GM23338 (cell line): Measurements from ENCODE around the gene METTL13. TPM values are rescaled to one million over a fixed set of nuclear protein-coding genes. Genes with fewer than 3 reads are reported as not detected.

ENCODE experiments used
- ATAC-seq: fragments of 200-7000 bp; cut with Tn5 transposase; 3 replicates; pipeline ENCODE4 v1.9.1; 2020
- DNase-seq: peaks from one replicate; pipeline ENCODE4 v3.0.0-alpha.2; 2015; ENCODE audit warnings: low spot score
- H2AFZ ChIP-seq: fragments of 200-600 bp; sonication (generic); 2 replicates; pipeline ENCODE4 v1.8.0; 2016; ENCODE audit warnings: antibody characterized with exemption, mild to moderate bottlenecking, moderate library complexity
- H3F3A ChIP-seq: fragments of 200-600 bp; sonication (generic); replicated peaks from 2 replicates; pipeline ENCODE4 v1.8.0; 2017; ENCODE audit warnings: antibody characterized with exemption, mixed run types, low read depth
- H3K27ac ChIP-seq: fragments of 200-600 bp; sonication (generic); 2 replicates; pipeline ENCODE4 v1.6.1; 2016; ENCODE audit warnings: low read depth
- H3K27me3 ChIP-seq: fragments of 200-600 bp; sonication (generic); 2 replicates; pipeline ENCODE4 v1.8.0; 2016; ENCODE audit warnings: mild to moderate bottlenecking, mixed run types, moderate library complexity; ENCODE audit not compliant: insufficient read depth
- H3K36me3 ChIP-seq: fragments of 200-600 bp; sonication (generic); 2 replicates; pipeline ENCODE4 v1.8.0; 2016; ENCODE audit warnings: mild to moderate bottlenecking; ENCODE audit not compliant: insufficient read depth
- H3K4me1 ChIP-seq: fragments of 200-600 bp; sonication (generic); 2 replicates; pipeline ENCODE4 v1.8.0; 2016; ENCODE audit warnings: mild to moderate bottlenecking, moderate library complexity; ENCODE audit not compliant: insufficient read depth
- H3K4me2 ChIP-seq: fragments of 200-600 bp; sonication (generic); 2 replicates; pipeline ENCODE4 v1.7.1; 2017; ENCODE audit warnings: mixed run types
- H3K4me3 ChIP-seq: fragments of 200-600 bp; sonication (generic); 2 replicates; pipeline ENCODE4 v1.6.1; 2016; ENCODE audit warnings: mixed run types
- H3K79me2 ChIP-seq: fragments of 200-600 bp; sonication (generic); replicated peaks from 2 replicates; pipeline ENCODE4 v1.8.0; 2017; ENCODE audit warnings: mild to moderate bottlenecking; ENCODE audit not compliant: insufficient read depth
- H3K9me2 ChIP-seq: fragments of 200-600 bp; sonication (generic); 2 replicates; pipeline ENCODE4 v1.8.0; 2017; ENCODE audit not compliant: insufficient read depth
- H4K20me1 ChIP-seq: fragments of 200-600 bp; sonication (generic); replicated peaks from 2 replicates; pipeline ENCODE4 v1.8.0; 2017; ENCODE audit warnings: mild to moderate bottlenecking; ENCODE audit not compliant: insufficient read depth
- H3K27ac Mint-ChIP-seq: 2 replicates; pipeline ENCODE4 v1.8.0; 2020; ENCODE audit warnings: inconsistent platforms, mild to moderate bottlenecking, moderate library complexity, mixed read lengths
- H3K27me3 Mint-ChIP-seq: 3 replicates; pipeline ENCODE4 v1.8.0; 2022; ENCODE audit warnings: low read depth, mild to moderate bottlenecking, moderate library complexity, mixed read lengths, inconsistent platforms; ENCODE audit not compliant: insufficient read depth, poor library complexity
- H3K36me3 Mint-ChIP-seq: 3 replicates; pipeline ENCODE4 v1.8.0; 2021; ENCODE audit warnings: low read depth, mild to moderate bottlenecking, inconsistent platforms, moderate library complexity, mixed read lengths
- H3K4me1 Mint-ChIP-seq: 3 replicates; pipeline ENCODE4 v1.8.0; 2020; ENCODE audit warnings: mild to moderate bottlenecking, inconsistent platforms, mixed read lengths
- H3K4me3 Mint-ChIP-seq: 3 replicates; pipeline ENCODE4 v1.8.0; 2021; ENCODE audit warnings: moderate library complexity, mild to moderate bottlenecking, inconsistent platforms, mixed read lengths
- H3K9me3 Mint-ChIP-seq: 3 replicates; pipeline ENCODE4 v1.8.0; 2020; ENCODE audit warnings: moderate library complexity, mild to moderate bottlenecking, inconsistent platforms, mixed read lengths
- CREB1 ChIP-seq: fragments of 250-450 bp; sonication (Bioruptor Pico); IDR thresholded peaks from 2 replicates; pipeline ENCODE4 v1.5.0; 2020; ENCODE audit warnings: low read depth, mild to moderate bottlenecking, moderate library complexity
- EZH2 ChIP-seq: fragments of 200-600 bp; sonication (generic); IDR thresholded peaks from one replicate; pipeline ENCODE4 v1.8.0; 2017; ENCODE audit warnings: antibody characterized with exemption, mild to moderate bottlenecking, low read depth; ENCODE audit not compliant: unreplicated experiment
- EZH2phosphoT487 ChIP-seq: fragments of 200-600 bp; sonication (generic); IDR thresholded peaks from one replicate; pipeline ENCODE4 v1.8.1; 2018; ENCODE audit warnings: antibody characterized with exemption; ENCODE audit not compliant: unreplicated experiment
- JUNB ChIP-seq: IDR thresholded peaks from one replicate; pipeline ENCODE4 v1.6.1; 2016; ENCODE audit warnings: antibody characterized with exemption; ENCODE audit not compliant: unreplicated experiment
- NANOG ChIP-seq: IDR thresholded peaks from 2 replicates; pipeline ENCODE4 v1.6.1; 2016; ENCODE audit warnings: antibody characterized with exemption, borderline replicate concordance
- POLR2AphosphoS5 ChIP-seq: IDR thresholded peaks from 2 replicates; pipeline ENCODE4 v1.6.1; 2016; ENCODE audit warnings: antibody characterized with exemption, low read depth
- STAT1 ChIP-seq: IDR thresholded peaks from one replicate; pipeline ENCODE4 v1.6.1; 2016; ENCODE audit warnings: antibody characterized with exemption; ENCODE audit not compliant: unreplicated experiment
- ZNF114 ChIP-seq: fragments of 250-450 bp; sonication (Bioruptor Pico); IDR thresholded peaks from 2 replicates; pipeline ENCODE4 v1.5.0; 2020; ENCODE audit warnings: mild to moderate bottlenecking, moderate library complexity
- ZNF331 ChIP-seq: fragments of 250-450 bp; sonication (Bioruptor Pico); IDR thresholded peaks from 2 replicates; pipeline ENCODE4 v1.5.0; 2020; ENCODE audit warnings: low read depth, mild to moderate bottlenecking, moderate library complexity
- polyA plus RNA-seq: library from polyadenylated mRNA; unstranded; fragments of >200 nt; fragmentation: Nextera tagmentation; extraction: Ambion mirVana; gene quantifications from 2 replicates; pipeline ENCODE4 v1.2.1, GENCODE V29; 2016
- total RNA-seq: library from RNA; depleted of rRNA; stranded (reverse); fragments of >200 nt; shearing (Covaris generic); gene quantifications from 2 replicates; pipeline ENCODE4 v1.2.3, GENCODE V29; 2014
- TF ChIP-seq, protein P1 (sequence below), 2 experiments: fragments of 200-600 bp in 1 of 2; sonication (generic) in 1 of 2; conservative IDR thresholded peaks; 2 replicates each; pipeline versions ENCODE4 v1.5.1 to v1.6.1; 2016 to 2017; ENCODE audit warnings: antibody characterized with exemption in 2 of 2, low read depth in 2 of 2, mild to moderate bottlenecking in 2 of 2, moderate library complexity in 1 of 2
- TF ChIP-seq, protein P2 (sequence below): fragments of 250-450 bp; sonication (Bioruptor Pico); IDR thresholded peaks from 2 replicates; pipeline ENCODE4 v1.5.0; 2020; ENCODE audit warnings: mild to moderate bottlenecking, moderate library complexity
- TF ChIP-seq, protein P3 (sequence below): IDR thresholded peaks from one replicate; pipeline ENCODE4 v1.6.1; 2018; ENCODE audit warnings: antibody characterized with exemption; ENCODE audit not compliant: unreplicated experiment
- TF ChIP-seq, protein P4 (sequence below): IDR thresholded peaks from 2 replicates; pipeline ENCODE4 v1.6.1; 2016; ENCODE audit warnings: antibody characterized with exemption

The METTL13 gene
- total and polyA plus RNA-seq, 2 experiments from 2014 or later = 21.0 to 45.4 TPM

- peaks cover 43% of the 10 kb centered on the region for H3K4me1 ChIP-seq
- Mint-ChIP-seq H3K9me3 (no peaks in the 10 kb centered on the region), H3K4me1 (peaks cover 34% of the 10 kb centered on the region), H3K36me3 (peaks cover under 1% of the 10 kb centered on the region; the same call in 2 of the 3 replicates), H3K27me3 (peaks cover 6% of the 10 kb centered on the region), H3K27ac (peak within 1 kb of the TSS; percentile 99), H3K4me3 (peak within 1 kb of the TSS; percentile 93)
- H2AFZ ChIP-seq = peak within 1 kb of the TSS; percentile 99
- TF ChIP-seq NANOG = no peak
- TF ChIP-seq STAT1 = no peak
- peak; percentile 73 for TF ChIP-seq CREB1 (CRISPR knock-in tag)
- TF ChIP-seq, protein P1, sequence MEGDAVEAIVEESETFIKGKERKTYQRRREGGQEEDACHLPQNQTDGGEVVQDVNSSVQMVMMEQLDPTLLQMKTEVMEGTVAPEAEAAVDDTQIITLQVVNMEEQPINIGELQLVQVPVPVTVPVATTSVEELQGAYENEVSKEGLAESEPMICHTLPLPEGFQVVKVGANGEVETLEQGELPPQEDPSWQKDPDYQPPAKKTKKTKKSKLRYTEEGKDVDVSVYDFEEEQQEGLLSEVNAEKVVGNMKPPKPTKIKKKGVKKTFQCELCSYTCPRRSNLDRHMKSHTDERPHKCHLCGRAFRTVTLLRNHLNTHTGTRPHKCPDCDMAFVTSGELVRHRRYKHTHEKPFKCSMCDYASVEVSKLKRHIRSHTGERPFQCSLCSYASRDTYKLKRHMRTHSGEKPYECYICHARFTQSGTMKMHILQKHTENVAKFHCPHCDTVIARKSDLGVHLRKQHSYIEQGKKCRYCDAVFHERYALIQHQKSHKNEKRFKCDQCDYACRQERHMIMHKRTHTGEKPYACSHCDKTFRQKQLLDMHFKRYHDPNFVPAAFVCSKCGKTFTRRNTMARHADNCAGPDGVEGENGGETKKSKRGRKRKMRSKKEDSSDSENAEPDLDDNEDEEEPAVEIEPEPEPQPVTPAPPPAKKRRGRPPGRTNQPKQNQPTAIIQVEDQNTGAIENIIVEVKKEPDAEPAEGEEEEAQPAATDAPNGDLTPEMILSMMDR (conservative IDR thresholded peaks at IDR 0.05; ENCODE audit: low read depth in 2 of 2) = no peak
- TF ChIP-seq EZH2 = no peak
- TF ChIP-seq, protein P2, sequence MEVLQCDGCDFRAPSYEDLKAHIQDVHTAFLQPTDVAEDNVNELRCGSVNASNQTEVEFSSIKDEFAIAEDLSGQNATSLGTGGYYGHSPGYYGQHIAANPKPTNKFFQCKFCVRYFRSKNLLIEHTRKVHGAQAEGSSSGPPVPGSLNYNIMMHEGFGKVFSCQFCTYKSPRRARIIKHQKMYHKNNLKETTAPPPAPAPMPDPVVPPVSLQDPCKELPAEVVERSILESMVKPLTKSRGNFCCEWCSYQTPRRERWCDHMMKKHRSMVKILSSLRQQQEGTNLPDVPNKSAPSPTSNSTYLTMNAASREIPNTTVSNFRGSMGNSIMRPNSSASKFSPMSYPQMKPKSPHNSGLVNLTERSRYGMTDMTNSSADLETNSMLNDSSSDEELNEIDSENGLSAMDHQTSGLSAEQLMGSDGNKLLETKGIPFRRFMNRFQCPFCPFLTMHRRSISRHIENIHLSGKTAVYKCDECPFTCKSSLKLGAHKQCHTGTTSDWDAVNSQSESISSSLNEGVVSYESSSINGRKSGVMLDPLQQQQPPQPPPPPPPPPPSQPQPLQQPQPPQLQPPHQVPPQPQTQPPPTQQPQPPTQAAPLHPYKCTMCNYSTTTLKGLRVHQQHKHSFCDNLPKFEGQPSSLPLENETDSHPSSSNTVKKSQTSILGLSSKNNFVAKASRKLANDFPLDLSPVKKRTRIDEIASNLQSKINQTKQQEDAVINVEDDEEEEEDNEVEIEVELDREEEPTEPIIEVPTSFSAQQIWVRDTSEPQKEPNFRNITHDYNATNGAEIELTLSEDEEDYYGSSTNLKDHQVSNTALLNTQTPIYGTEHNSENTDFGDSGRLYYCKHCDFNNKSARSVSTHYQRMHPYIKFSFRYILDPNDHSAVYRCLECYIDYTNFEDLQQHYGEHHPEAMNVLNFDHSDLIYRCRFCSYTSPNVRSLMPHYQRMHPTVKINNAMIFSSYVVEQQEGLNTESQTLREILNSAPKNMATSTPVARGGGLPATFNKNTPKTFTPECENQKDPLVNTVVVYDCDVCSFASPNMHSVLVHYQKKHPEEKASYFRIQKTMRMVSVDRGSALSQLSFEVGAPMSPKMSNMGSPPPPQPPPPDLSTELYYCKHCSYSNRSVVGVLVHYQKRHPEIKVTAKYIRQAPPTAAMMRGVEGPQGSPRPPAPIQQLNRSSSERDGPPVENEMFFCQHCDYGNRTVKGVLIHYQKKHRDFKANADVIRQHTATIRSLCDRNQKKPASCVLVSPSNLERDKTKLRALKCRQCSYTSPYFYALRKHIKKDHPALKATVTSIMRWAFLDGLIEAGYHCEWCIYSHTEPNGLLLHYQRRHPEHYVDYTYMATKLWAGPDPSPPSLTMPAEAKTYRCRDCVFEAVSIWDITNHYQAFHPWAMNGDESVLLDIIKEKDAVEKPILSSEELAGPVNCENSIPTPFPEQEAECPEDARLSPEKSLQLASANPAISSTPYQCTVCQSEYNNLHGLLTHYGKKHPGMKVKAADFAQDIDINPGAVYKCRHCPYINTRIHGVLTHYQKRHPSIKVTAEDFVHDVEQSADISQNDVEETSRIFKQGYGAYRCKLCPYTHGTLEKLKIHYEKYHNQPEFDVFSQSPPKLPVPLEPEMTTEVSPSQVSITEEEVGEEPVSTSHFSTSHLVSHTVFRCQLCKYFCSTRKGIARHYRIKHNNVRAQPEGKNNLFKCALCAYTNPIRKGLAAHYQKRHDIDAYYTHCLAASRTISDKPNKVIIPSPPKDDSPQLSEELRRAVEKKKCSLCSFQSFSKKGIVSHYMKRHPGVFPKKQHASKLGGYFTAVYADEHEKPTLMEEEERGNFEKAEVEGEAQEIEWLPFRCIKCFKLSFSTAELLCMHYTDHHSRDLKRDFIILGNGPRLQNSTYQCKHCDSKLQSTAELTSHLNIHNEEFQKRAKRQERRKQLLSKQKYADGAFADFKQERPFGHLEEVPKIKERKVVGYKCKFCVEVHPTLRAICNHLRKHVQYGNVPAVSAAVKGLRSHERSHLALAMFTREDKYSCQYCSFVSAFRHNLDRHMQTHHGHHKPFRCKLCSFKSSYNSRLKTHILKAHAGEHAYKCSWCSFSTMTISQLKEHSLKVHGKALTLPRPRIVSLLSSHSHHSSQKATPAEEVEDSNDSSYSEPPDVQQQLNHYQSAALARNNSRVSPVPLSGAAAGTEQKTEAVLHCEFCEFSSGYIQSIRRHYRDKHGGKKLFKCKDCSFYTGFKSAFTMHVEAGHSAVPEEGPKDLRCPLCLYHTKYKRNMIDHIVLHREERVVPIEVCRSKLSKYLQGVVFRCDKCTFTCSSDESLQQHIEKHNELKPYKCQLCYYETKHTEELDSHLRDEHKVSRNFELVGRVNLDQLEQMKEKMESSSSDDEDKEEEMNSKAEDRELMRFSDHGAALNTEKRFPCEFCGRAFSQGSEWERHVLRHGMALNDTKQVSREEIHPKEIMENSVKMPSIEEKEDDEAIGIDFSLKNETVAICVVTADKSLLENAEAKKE (CRISPR knock-in tag) = no peak
- TF ChIP-seq, protein P3, sequence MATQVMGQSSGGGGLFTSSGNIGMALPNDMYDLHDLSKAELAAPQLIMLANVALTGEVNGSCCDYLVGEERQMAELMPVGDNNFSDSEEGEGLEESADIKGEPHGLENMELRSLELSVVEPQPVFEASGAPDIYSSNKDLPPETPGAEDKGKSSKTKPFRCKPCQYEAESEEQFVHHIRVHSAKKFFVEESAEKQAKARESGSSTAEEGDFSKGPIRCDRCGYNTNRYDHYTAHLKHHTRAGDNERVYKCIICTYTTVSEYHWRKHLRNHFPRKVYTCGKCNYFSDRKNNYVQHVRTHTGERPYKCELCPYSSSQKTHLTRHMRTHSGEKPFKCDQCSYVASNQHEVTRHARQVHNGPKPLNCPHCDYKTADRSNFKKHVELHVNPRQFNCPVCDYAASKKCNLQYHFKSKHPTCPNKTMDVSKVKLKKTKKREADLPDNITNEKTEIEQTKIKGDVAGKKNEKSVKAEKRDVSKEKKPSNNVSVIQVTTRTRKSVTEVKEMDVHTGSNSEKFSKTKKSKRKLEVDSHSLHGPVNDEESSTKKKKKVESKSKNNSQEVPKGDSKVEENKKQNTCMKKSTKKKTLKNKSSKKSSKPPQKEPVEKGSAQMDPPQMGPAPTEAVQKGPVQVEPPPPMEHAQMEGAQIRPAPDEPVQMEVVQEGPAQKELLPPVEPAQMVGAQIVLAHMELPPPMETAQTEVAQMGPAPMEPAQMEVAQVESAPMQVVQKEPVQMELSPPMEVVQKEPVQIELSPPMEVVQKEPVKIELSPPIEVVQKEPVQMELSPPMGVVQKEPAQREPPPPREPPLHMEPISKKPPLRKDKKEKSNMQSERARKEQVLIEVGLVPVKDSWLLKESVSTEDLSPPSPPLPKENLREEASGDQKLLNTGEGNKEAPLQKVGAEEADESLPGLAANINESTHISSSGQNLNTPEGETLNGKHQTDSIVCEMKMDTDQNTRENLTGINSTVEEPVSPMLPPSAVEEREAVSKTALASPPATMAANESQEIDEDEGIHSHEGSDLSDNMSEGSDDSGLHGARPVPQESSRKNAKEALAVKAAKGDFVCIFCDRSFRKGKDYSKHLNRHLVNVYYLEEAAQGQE = no peak
- TF ChIP-seq EZH2phosphoT487 = no peak
- no peak for TF ChIP-seq JUNB
- TF ChIP-seq, protein P4, sequence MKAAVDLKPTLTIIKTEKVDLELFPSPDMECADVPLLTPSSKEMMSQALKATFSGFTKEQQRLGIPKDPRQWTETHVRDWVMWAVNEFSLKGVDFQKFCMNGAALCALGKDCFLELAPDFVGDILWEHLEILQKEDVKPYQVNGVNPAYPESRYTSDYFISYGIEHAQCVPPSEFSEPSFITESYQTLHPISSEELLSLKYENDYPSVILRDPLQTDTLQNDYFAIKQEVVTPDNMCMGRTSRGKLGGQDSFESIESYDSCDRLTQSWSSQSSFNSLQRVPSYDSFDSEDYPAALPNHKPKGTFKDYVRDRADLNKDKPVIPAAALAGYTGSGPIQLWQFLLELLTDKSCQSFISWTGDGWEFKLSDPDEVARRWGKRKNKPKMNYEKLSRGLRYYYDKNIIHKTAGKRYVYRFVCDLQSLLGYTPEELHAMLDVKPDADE = peak; percentile 86
- no peak for TF ChIP-seq ZNF331 (CRISPR knock-in tag)
- peak; percentile 87 for TF ChIP-seq POLR2AphosphoS5
- no peak for TF ChIP-seq ZNF114 (CRISPR knock-in tag)
- H3K79me2 ChIP-seq = peaks cover 21% of the 10 kb centered on the region; the same call in 1 of the 2 replicates
- peak; percentile 95 for DNase-seq
- H3F3A ChIP-seq = 0 out of 2 replicates have a peak, but pooled peaks cover 6% of the 10 kb centered on the region
- no peaks in the 10 kb centered on the region for H3K9me2 ChIP-seq
- peak within 1 kb of the TSS; percentile 86 for H3K4me2 ChIP-seq
- no peaks in the 10 kb centered on the region; the same call in 1 of the 2 replicates for H3K36me3 ChIP-seq
- ATAC-seq = peak; percentile 96
- H3K27ac ChIP-seq = peak within 1 kb of the TSS; percentile 97
- H4K20me1 ChIP-seq = no peaks in the 10 kb centered on the region
- H3K27me3 ChIP-seq = no peaks in the 10 kb centered on the region
- H3K4me3 ChIP-seq = peak within 1 kb of the TSS; percentile 97
Measured at GRCh38 chr1:171741872-171742576, 39.4 kb upstream of the METTL13 start, which contains the start of gene VAMP4. TSS of gene VAMP4 (minus strand) at chr1:171742065. CDS start at chr1:171738414, 3,651 bp downstream.
